NCI-H510A (cell line): ENCODE results near the gene TMCC2.

Source experiments
- DNase-seq: peaks from one replicate; lab custom pipeline; 2025; lab: John Stamatoyannopoulos, UW

The TMCC2 gene

GRCh38 chr1:205241366-205242030, 13.8 kb downstream of the TMCC2 start:
- DNase-seq = no peak

DNA sequence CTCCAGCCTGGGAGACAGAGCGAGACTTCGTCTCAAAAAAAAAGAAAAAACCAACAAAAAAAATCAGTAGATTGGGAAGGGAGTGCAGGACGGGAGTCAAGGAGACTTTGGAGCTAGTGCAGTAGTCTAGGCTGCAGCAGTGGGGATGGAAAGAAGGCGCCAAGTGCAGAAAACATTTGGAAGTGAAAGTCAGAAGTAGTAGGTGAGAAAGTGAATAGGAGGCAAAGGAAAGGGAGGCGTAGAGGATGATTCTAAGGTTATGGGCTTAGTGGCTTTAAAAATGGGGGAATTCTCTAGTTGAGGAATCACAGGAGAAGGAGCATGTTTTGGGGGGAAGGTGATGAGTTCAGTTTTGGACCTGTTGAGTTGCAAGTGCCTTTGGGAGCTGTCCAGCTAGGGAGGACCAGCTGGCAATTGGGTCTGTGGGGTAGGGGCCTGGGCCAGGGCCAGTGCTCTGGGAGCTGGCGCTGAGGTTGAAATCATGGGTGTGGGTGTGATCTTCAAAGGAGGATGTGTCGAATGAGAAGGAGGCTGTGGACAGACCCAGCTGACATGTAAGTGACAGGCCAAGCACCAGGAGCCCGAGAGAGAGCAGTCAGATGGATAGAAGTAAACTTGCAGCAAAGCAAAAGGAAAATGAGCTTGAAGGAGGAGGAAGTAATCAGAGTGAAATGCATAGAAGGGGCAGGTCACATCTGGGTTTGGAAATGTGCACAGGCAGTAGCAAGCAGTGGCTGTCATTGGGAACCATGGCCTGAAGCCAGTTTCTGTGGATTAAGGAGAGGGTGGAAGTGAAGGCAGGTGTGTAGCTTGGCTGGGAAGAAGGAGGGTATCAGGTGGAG, 15.8 kb downstream of the TMCC2 start:
- no peak for DNase-seq

DNA sequence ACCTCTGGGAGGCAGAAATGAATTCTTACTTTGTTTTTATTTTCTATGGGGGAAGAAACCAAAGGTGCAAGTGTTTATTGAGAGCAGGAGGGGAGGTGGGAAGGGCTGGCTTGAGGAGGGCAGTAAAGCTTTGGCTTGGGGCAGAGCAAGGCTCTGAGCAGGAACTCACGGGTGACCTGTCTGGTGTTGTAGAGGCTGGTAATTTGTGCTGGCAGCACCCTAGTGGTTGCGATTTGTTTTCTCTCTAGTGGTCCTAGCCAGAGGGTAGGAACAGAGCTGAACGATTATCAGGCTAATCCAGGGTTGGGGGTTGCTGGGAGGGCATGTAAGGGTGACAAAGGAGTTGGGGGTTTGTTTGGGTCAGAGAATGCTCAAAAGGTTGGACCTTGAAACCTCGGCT, 16.6 kb downstream of the TMCC2 start:
- no peak for DNase-seq

DNA sequence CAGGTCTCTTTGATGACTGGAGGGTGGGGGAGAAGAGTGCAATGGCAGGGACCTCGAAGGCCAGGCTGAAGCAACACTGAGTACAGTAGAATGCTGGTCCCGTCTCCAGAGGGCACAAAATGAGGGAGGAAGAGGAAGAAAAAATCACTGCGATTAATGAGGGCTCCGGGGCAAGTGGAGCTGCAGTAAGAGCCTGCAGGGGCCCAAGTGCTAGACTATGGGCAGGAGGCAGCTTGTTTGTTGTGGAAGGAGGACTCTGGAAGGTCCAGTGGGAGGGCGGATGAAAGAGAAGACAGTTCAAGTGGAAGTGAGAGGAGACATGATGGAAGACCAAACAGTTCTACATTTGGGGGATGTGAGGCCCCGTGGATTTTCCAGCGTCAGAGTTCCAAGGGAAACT, 17.4 kb downstream of the TMCC2 start:
- no peak for DNase-seq

- DNase-seq = no peak
Observed at GRCh38 chr1:205246351-205247119, 18.8 kb downstream of the TMCC2 start.

GRCh38 chr1:205247130-205247921, 19.6 kb downstream of the TMCC2 start:
- no peak for DNase-seq

GRCh38 chr1:205248793-205249601, 21.3 kb downstream of the TMCC2 start:
- no peak for DNase-seq

DNA sequence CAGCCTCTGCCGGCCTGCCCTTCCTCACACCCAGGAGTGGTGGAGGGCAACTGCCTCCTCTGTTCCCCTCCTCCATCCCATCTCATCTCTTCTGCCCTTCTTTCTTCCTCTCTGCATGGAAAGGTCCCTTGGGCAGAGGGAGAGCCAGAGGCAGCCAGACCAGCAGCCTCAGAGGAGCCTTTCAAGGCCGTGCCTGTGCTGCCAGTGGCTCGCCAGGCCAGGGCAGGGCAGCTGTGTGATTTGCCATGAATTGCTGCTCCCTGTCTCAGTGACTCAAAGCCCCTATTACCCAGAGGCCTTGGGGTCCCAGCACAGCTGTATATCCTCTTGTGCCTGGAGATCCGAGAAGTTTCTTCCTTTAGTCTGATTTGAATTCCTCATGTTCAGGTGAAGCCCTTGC, 21.9 kb downstream of the TMCC2 start:
- no peak for DNase-seq

- DNase-seq = no peak
Observed at GRCh38 chr1:205250699-205251098, 23.0 kb downstream of the TMCC2 start.

DNA sequence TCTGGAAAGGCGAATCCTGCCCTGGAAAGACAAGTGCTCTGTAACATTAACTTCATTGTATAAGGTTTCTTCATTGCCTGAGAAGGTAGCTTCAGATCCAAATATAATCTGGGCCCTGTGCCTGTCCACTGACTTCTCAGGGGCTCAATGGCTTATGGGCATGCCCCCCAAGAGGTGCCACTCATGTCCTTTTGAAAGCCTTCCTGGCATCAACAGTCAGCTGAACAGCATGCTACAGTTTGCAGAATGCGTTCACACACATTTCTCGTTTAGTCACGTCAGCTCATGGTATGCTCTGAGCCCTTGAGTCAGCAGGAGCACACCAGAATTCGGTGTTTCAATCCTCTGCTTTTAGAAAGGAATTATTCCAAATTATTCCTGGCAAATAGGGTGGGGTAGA, 23.8 kb downstream of the TMCC2 start:
- no peak for DNase-seq

- peak; percentile 52 for DNase-seq
Observed at GRCh38 chr1:205255941-205256780, 28.4 kb downstream of the TMCC2 start.

DNA sequence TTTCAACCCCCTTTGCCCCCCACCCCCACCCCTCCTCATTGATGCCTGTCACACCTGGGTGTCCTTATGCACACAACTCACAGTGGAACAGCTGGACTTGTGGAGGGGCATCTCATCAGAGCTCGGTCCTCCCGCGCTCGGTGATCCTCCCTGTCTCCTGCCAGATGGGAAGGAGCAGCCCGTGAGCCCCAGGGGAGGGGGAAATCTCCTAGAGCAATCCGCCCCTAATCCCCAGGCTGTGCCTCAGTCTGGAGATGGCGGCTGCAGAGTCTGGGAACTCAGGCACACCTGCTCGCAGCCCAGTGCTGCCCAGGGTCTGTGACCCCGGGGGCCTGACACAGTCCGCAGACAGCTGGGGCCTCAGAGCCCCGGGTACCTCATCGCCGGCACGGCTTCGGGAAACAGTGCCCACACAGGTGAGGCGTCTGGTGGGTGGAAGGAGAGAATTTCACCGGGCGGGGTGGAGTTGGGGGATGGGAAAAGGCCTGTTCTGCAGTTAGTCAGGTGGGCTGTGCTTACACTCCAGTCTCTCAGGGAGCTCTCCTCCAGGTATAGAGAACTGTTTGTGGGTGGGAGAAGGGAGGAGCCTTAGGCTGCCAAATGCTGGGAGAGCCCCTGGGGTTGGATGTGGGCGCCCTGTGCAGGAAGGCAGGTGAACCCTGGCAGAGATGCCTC, 29.3 kb downstream of the TMCC2 start:
- DNase-seq = no peak

GRCh38 chr1:205257735-205258134, 30.0 kb downstream of the TMCC2 start:
- DNase-seq = no peak

GRCh38 chr1:205258261-205258691, 30.5 kb downstream of the TMCC2 start:
- DNase-seq = peak; percentile 23

- no peak for DNase-seq
Observed at GRCh38 chr1:205258719-205259118, 31.0 kb downstream of the TMCC2 start.

DNA sequence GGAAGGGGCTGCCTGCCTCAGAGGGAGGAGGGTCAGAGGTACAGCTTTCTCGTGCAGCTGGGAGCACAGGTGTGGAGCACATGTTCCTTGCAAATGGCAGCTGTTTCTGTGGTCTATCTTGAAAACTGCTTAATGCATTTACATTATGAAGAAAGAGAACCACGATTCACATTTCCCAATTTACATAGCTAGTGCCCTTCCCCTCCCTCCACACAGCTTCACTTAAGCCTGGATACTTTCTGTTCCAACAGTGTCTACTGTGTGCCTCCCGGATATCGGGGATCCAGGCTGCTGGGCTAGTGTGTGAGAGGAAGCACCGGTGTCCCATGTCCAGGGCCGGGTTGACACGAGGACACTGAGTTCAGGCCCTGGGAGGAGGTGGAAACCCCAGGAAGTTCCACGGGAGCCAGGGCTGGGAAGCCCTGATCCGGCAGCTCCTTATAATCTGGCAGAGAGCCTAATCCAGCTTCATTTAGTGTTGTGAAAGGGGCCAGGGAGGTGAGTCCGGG, 31.6 kb downstream of the TMCC2 start:
- no peak for DNase-seq

- no peak for DNase-seq
Observed at GRCh38 chr1:205259998-205260397, 32.3 kb downstream of the TMCC2 start.

GRCh38 chr1:205260948-205261732, 33.4 kb downstream of the TMCC2 start:
- no peak for DNase-seq
